Suprapubic skin (tissue), 4 donors: ENCODE measurements around the gene CAPZB. TPM values are rescaled to one million over a fixed set of nuclear protein-coding genes. Genes with fewer than 3 reads are reported as not detected.

Experiments
- DNase-seq, 2 donors: peaks; one replicate each; pipeline ENCODE4 v3.0.0-alpha.2; 2019; ENCODE audit warnings: low spot score in 2 of 2
- H3K27ac ChIP-seq: fragments of 200-600 bp; sonication (generic); one replicate; pipeline ENCODE4 v1.5.1; 2019
- H3K27me3 ChIP-seq: fragments of 200-600 bp; sonication (generic); one replicate; pipeline ENCODE4 v1.5.1; 2019
- H3K36me3 ChIP-seq: fragments of 200-600 bp; sonication (generic); one replicate; pipeline ENCODE4 v1.5.1; 2019
- H3K4me1 ChIP-seq: fragments of 200-600 bp; sonication (generic); one replicate; pipeline ENCODE4 v1.5.1; 2019
- H3K4me3 ChIP-seq: fragments of 200-600 bp; sonication (generic); one replicate; pipeline ENCODE4 v1.5.1; 2019; ENCODE audit warnings: mild to moderate bottlenecking
- H3K9me3 ChIP-seq: fragments of 200-600 bp; sonication (generic); one replicate; pipeline ENCODE4 v1.5.1; 2019
- EP300 ChIP-seq: sonication (generic); formaldehyde crosslinking; IDR thresholded peaks from one replicate; pipeline ENCODE4 v1.6.1; 2017; ENCODE audit warnings: antibody characterized with exemption
- POLR2A ChIP-seq, 2 donors: fragments of 450-650 bp; IDR thresholded peaks; one replicate each; pipeline ENCODE4 v1.6.1; 2017; ENCODE audit warnings: antibody characterized with exemption in 2 of 2, mild to moderate bottlenecking in 2 of 2, moderate library complexity in 2 of 2
- POLR2AphosphoS5 ChIP-seq, 3 donors: sonication (generic); formaldehyde crosslinking; IDR thresholded peaks; one replicate each; pipeline ENCODE4 v1.6.1; 2017; ENCODE audit warnings: antibody characterized with exemption in 3 of 3
- whole genome bisulfite sequencing: methylation state at CpG from one replicate; pipeline ENCODE4 v1.1.5; 2018; 5-methylcytosine and 5-hydroxymethylcytosine counted together
- total RNA-seq, 4 donors: library from RNA; depleted of rRNA; stranded (reverse); fragments of >200 nt; gene quantifications; one replicate each; pipeline ENCODE4 v1.1.0, GENCODE V29; 2016
- TF ChIP-seq, protein P1 (sequence below), 2 donors: fragments of 200-600 bp in 1 of 2; fragments of 450-650 bp in 1 of 2; sonication (generic) in 1 of 2; IDR thresholded peaks; one replicate each; pipeline ENCODE4 v1.5.1; 2016 to 2019; ENCODE audit warnings: antibody characterized with exemption in 2 of 2, mild to moderate bottlenecking in 1 of 2, moderate library complexity in 1 of 2

The CAPZB gene
- total RNA-seq, 4 donors from 2014 or later = 101 to 130 (median 126) TPM

DNA sequence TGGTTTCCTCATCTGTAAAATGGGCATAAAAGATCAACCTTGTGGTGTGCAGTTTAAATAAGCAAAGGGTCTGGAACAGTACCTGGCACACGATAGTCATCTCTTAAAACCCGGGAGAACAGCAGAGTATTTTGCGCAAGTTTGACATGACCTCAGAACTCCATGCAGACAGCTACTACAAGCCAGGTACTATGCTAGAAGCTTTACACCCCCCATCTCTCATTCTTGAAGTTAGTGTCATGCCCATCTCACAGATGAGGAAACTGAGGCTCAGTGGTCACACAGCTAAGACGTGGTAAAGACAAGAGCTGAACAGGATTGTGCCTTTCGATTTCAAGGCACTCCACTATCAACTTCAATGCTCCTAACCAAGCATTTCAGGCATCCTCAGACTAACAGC lies 78.7 kb downstream of the CAPZB start:
- peaks cover 1% of the 10 kb centered on the region for H3K36me3 ChIP-seq
- 94% methylated on average over 5 of the region's 5 CpGs for WGBS
- H3K4me1 ChIP-seq = peaks cover 29% of the 10 kb centered on the region
- no peak overlapping the region for H3K4me3 ChIP-seq
- no peak overlapping the region for H3K27ac ChIP-seq
- no peaks in the 10 kb centered on the region for H3K9me3 ChIP-seq
- H3K27me3 ChIP-seq = no peaks in the 10 kb centered on the region
- TF ChIP-seq POLR2AphosphoS5 (IDR thresholded peaks at IDR 0.05) = no peak
- no peak for TF ChIP-seq EP300
- TF ChIP-seq POLR2A (IDR thresholded peaks at IDR 0.05) = no peak
- TF ChIP-seq, protein P1, sequence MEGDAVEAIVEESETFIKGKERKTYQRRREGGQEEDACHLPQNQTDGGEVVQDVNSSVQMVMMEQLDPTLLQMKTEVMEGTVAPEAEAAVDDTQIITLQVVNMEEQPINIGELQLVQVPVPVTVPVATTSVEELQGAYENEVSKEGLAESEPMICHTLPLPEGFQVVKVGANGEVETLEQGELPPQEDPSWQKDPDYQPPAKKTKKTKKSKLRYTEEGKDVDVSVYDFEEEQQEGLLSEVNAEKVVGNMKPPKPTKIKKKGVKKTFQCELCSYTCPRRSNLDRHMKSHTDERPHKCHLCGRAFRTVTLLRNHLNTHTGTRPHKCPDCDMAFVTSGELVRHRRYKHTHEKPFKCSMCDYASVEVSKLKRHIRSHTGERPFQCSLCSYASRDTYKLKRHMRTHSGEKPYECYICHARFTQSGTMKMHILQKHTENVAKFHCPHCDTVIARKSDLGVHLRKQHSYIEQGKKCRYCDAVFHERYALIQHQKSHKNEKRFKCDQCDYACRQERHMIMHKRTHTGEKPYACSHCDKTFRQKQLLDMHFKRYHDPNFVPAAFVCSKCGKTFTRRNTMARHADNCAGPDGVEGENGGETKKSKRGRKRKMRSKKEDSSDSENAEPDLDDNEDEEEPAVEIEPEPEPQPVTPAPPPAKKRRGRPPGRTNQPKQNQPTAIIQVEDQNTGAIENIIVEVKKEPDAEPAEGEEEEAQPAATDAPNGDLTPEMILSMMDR (IDR thresholded peaks at IDR 0.05) = no peak
- no peak for DNase-seq

DNA sequence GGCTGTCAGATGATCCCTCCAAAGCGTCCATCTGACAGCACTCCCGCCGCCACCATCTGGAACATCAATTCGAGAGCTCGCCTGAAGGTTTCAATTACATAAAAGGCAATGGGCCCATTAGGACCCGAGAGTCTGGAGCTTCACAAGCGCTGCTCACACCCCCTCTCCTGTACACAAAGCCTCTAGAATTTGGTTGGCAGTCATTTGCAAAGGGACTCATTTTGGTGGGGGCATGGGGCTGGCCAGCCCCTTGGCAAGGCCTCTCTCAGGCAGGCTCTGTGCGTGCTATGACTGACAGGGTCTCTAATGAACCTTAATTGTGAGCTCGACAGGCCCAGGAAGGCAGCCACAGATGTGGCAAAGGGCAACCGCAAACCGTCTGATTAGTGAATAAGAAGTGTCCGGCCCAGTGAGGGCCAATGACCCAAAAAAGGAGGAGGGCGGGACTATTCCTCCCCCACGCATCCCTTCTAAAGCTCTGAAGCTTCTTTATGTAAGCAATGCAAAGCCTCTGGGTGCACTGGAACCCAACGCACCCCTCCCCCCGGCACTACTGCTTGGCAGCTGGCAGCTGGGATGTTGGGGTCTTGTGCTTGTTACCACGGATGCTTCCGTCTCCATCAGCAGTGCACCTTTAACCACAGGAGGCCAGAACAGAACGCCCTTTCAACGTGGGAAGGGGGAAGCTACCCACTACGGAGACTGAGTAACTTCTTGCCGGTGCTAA lies 79.4 kb downstream of the CAPZB start:
- DNase-seq = no peak
- Histone ChIP-seq H3K9me3 (no peaks in the 10 kb centered on the region), H3K36me3 (no peaks in the 10 kb centered on the region), H3K4me3 (no peak overlapping the region), H3K27ac (no peak overlapping the region), H3K4me1 (peaks cover 34% of the 10 kb centered on the region), H3K27me3 (no peaks in the 10 kb centered on the region)
- 68% methylated on average over 13 of the region's 22 CpGs for WGBS
- TF ChIP-seq POLR2AphosphoS5 (IDR thresholded peaks at IDR 0.05) = no peak
- TF ChIP-seq, protein P1 (IDR thresholded peaks at IDR 0.05) = no peak
- TF ChIP-seq POLR2A (IDR thresholded peaks at IDR 0.05) = no peak

DNA sequence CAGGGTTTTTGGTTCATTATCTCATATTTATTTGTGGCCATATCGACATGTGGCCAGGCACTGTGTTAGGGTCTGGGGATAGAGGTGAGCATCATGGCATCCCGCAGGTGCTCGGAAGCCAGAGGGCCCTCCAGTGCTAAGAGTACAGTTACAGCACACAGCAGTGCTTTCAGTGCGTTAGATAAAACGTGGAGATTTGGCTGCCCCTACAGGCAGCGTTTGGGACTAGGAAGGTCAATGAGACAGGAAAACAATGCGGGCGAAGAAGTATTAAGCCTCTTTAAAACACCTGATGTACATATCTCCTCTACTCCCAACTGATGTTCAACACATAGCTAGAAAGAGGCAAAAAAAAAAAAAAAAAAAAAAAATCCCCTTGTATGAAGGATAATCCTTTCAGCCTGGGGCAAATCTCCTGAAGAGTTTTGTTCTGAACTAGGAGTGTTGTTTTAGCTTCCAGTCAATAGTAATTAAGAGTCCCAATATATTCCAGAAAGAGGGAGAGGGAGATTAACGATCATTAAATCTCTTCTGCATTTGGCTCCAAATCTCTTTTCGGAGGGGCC lies 80.1 kb downstream of the CAPZB start:
- Histone ChIP-seq H3K4me3 (no peak overlapping the region), H3K36me3 (no peaks in the 10 kb centered on the region), H3K27me3 (no peaks in the 10 kb centered on the region), H3K27ac (no peak overlapping the region), H3K9me3 (no peaks in the 10 kb centered on the region), H3K4me1 (peaks cover 41% of the 10 kb centered on the region)
- TF ChIP-seq, protein P1 (IDR thresholded peaks at IDR 0.05) = peak in 1 of 2 donors; percentile 7
- TF ChIP-seq POLR2A (IDR thresholded peaks at IDR 0.05) = no peak
- WGBS = 56% methylated on average over 10 of the region's 10 CpGs
- DNase-seq = no peak

DNA sequence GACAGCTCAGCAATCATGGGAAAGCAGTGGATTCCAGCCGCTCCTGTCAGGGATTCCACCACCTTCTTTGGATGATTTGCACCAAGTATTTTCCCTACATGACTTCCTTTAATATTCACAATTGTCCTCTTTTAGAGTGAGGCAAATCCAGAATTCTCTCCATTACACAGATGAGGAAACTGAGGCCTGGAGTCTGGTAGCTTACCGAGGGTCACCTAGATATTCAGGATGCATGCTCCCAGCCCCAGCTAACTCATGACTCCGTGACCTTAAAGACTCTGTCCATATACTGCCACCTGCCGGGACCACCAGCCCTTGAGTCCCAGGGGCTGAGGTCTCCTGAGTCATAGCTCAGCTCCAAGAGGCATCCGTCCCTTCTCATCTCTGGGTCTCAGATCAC lies 80.6 kb downstream of the CAPZB start:
- Histone ChIP-seq H3K27ac (peak overlapping the region; percentile 6), H3K36me3 (no peaks in the 10 kb centered on the region), H3K9me3 (no peaks in the 10 kb centered on the region), H3K4me3 (no peak overlapping the region), H3K4me1 (peaks cover 46% of the 10 kb centered on the region), H3K27me3 (no peaks in the 10 kb centered on the region)
- no peak for DNase-seq
- WGBS = 93% methylated on average over 5 of the region's 5 CpGs
- TF ChIP-seq POLR2A (IDR thresholded peaks at IDR 0.05) (no peak), EP300 (no peak), POLR2AphosphoS5 (IDR thresholded peaks at IDR 0.05) (no peak)
- TF ChIP-seq, protein P1 (IDR thresholded peaks at IDR 0.05) = no peak

DNA sequence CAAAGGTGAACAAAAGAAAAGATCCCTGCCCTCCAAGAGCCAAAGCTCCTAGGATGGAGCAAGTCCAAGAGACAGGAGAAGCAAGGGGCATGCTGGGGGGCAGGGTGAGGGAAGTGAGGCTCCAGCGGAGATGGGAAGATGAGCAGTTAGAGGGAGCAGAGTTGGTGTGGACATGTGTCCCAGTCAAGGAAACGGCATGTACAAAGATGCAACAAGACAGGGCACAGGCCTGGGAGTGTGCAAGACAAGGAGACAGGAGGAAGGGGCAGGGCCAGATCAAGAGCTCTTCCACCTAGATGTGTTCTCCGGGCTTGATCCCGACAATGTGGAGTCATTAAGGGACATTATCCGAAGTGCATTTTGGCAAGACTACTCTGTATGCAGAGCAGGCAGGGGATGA lies 82.1 kb downstream of the CAPZB start:
- H3K4me1 ChIP-seq = peaks cover 51% of the 10 kb centered on the region
- WGBS = 86% methylated on average over 5 of the region's 5 CpGs
- H3K27me3 ChIP-seq = no peaks in the 10 kb centered on the region
- no peak for TF ChIP-seq POLR2AphosphoS5 (IDR thresholded peaks at IDR 0.05)
- TF ChIP-seq EP300 = no peak
- TF ChIP-seq POLR2A (IDR thresholded peaks at IDR 0.05) = no peak
- TF ChIP-seq, protein P1 (IDR thresholded peaks at IDR 0.05) = no peak
- H3K4me3 ChIP-seq = no peak overlapping the region
- no peaks in the 10 kb centered on the region for H3K36me3 ChIP-seq
- no peak for DNase-seq
- H3K27ac ChIP-seq = no peak overlapping the region
- H3K9me3 ChIP-seq = no peaks in the 10 kb centered on the region
